GM04504 (cell line): Measurements from ENCODE around the gene HDLBP.
"Not testable (repeated sequence)": the region's sequence is repeated elsewhere in the genome, so short reads cannot be mapped to it uniquely, and the experiment has no call there.

Experiments
- DNase-seq: peaks from one replicate; pipeline ENCODE4 v3.0.0-alpha.2; 2012; ENCODE audit warnings: low read depth

The HDLBP gene

GRCh38 chr2:241302759-241303651 is 12.5 kb downstream of the HDLBP start:
- DNase-seq = no peak

GRCh38 chr2:241302083-241302482 is 13.4 kb downstream of the HDLBP start:
- no peak for DNase-seq

- DNase-seq = no peak
Observed at GRCh38 chr2:241300000-241300399, 15.5 kb downstream of the HDLBP start.

- no peak for DNase-seq
Observed at GRCh38 chr2:241298673-241299072, 16.8 kb downstream of the HDLBP start.

GRCh38 chr2:241296767-241297166 is 18.7 kb downstream of the HDLBP start:
- DNase-seq = no peak

GRCh38 chr2:241295326-241296095 is 20.0 kb downstream of the HDLBP start:
- no peak for DNase-seq

GRCh38 chr2:241293378-241293797 is 22.1 kb downstream of the HDLBP start:
- not testable (repeated sequence) for DNase-seq

- DNase-seq = no peak
Observed at GRCh38 chr2:241291977-241292376, 23.5 kb downstream of the HDLBP start.

GRCh38 chr2:241291153-241291552 is 24.3 kb downstream of the HDLBP start:
- DNase-seq = no peak

- DNase-seq = no peak
Observed at GRCh38 chr2:241289597-241289996, 25.9 kb downstream of the HDLBP start.

GRCh38 chr2:241289053-241289452 is 26.4 kb downstream of the HDLBP start:
- no peak for DNase-seq

- no peak for DNase-seq
Observed at GRCh38 chr2:241288324-241288888, 27.1 kb downstream of the HDLBP start.

GRCh38 chr2:241286348-241287090 is 29.0 kb downstream of the HDLBP start:
- DNase-seq = no peak

GRCh38 chr2:241285596-241285995 is 29.9 kb downstream of the HDLBP start:
- DNase-seq = no peak

GRCh38 chr2:241282555-241282954 is 32.9 kb downstream of the HDLBP start:
- DNase-seq = no peak

- no peak for DNase-seq
Observed at GRCh38 chr2:241280291-241280690, 35.2 kb downstream of the HDLBP start.

- no peak for DNase-seq
Observed at GRCh38 chr2:241279828-241280227, 35.6 kb downstream of the HDLBP start.

GRCh38 chr2:241279413-241279812 is 36.1 kb downstream of the HDLBP start:
- DNase-seq = no peak

- not testable (repeated sequence) for DNase-seq
Observed at GRCh38 chr2:241278306-241278705, 37.2 kb downstream of the HDLBP start.

GRCh38 chr2:241275910-241276309 is 39.6 kb downstream of the HDLBP start:
- no peak for DNase-seq

GRCh38 chr2:241275504-241275903 is 40.0 kb downstream of the HDLBP start:
- no peak for DNase-seq

GRCh38 chr2:241274127-241274526 is 41.3 kb downstream of the HDLBP start:
- no peak for DNase-seq
